HG02885 (cell line): ENCODE measurements around the gene SCUBE1.

Source experiments
- ATAC-seq: cut with Tn5 transposase; IDR thresholded peaks from one replicate; pipeline ENCODE4 v1.9.1; 2021; ENCODE audit warnings: mild to moderate bottlenecking; ENCODE audit not compliant: unreplicated experiment, poor library complexity

The SCUBE1 gene

GRCh38 chr22:43305806-43306205, 37.4 kb downstream of the SCUBE1 start:
- ATAC-seq = no peak

- no peak for ATAC-seq
Observed at GRCh38 chr22:43304831-43305590, 38.2 kb downstream of the SCUBE1 start.

GRCh38 chr22:43303751-43304150, 39.4 kb downstream of the SCUBE1 start:
- no peak for ATAC-seq

GRCh38 chr22:43303166-43303565, 40.0 kb downstream of the SCUBE1 start:
- ATAC-seq = no peak

- ATAC-seq = no peak
Observed at GRCh38 chr22:43302531-43303041, 40.6 kb downstream of the SCUBE1 start.

- ATAC-seq = no peak
Observed at GRCh38 chr22:43301866-43302265, 41.3 kb downstream of the SCUBE1 start.

- no peak for ATAC-seq
Observed at GRCh38 chr22:43300891-43301676, 42.1 kb downstream of the SCUBE1 start.

- no peak for ATAC-seq
Observed at GRCh38 chr22:43299736-43300135, 43.4 kb downstream of the SCUBE1 start.

- ATAC-seq = no peak
Observed at GRCh38 chr22:43298062-43298801, 44.9 kb downstream of the SCUBE1 start.

- ATAC-seq = no peak
Observed at GRCh38 chr22:43297270-43298061, 45.7 kb downstream of the SCUBE1 start.

GRCh38 chr22:43296276-43296902, 46.8 kb downstream of the SCUBE1 start:
- no peak for ATAC-seq

GRCh38 chr22:43295660-43296059, 47.5 kb downstream of the SCUBE1 start:
- no peak for ATAC-seq

GRCh38 chr22:43295173-43295572, 48.0 kb downstream of the SCUBE1 start:
- ATAC-seq = no peak

- no peak for ATAC-seq
Observed at GRCh38 chr22:43293655-43294392, 49.3 kb downstream of the SCUBE1 start.

GRCh38 chr22:43293259-43293654, 49.9 kb downstream of the SCUBE1 start:
- no peak for ATAC-seq

- no peak for ATAC-seq
Observed at GRCh38 chr22:43292630-43293018, 50.5 kb downstream of the SCUBE1 start.

- no peak for ATAC-seq
Observed at GRCh38 chr22:43291381-43291780, 51.8 kb downstream of the SCUBE1 start.

- ATAC-seq = no peak
Observed at GRCh38 chr22:43289976-43290721, 53.0 kb downstream of the SCUBE1 start.
